ENCODE data around the gene DCDC2.

DNA sequence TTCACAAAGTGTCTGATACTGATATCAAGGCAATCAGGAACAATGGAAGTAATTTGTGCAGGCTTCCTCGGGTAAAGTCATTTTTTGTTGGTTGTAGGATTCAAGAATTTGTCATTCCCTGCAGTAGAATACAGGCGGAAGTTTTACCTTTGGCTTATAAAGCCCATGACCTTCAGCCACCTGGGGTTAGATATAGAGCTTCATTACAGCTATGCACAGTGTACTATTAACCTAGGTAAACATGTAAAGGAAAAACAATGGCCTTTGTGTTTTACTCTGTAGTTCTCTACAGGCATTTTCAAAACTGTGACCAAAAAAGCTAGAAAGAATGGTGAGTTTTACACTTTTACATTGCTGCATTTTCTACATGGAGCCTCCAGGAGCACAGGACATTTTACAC lies 116.9 kb downstream of the DCDC2 start:
- no peak for TF ChIP-seq POLR2A (IDR thresholded peaks at IDR 0.05)
- TF ChIP-seq, protein P1, sequence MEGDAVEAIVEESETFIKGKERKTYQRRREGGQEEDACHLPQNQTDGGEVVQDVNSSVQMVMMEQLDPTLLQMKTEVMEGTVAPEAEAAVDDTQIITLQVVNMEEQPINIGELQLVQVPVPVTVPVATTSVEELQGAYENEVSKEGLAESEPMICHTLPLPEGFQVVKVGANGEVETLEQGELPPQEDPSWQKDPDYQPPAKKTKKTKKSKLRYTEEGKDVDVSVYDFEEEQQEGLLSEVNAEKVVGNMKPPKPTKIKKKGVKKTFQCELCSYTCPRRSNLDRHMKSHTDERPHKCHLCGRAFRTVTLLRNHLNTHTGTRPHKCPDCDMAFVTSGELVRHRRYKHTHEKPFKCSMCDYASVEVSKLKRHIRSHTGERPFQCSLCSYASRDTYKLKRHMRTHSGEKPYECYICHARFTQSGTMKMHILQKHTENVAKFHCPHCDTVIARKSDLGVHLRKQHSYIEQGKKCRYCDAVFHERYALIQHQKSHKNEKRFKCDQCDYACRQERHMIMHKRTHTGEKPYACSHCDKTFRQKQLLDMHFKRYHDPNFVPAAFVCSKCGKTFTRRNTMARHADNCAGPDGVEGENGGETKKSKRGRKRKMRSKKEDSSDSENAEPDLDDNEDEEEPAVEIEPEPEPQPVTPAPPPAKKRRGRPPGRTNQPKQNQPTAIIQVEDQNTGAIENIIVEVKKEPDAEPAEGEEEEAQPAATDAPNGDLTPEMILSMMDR (IDR thresholded peaks at IDR 0.05), result no peak

All from transverse colon (tissue), 3 donors.